Hematopoietic multipotent progenitor cell treated with erythropoietin and hydrocortisone succinate and interleukin-3 and kit ligand, for 8 days (in vitro differentiated cells): ENCODE measurements around the gene B4GALT4.

Experiments used
- DNase-seq: peaks from one replicate; pipeline ENCODE4 v3.0.0-alpha.2; 2015

The B4GALT4 gene

GRCh38 chr3:119236756-119237155, 3.9 kb downstream of the B4GALT4 start:
- DNase-seq, result peak; percentile 7

GRCh38 chr3:119235151-119235550, 5.5 kb downstream of the B4GALT4 start:
- DNase-seq, result no peak

GRCh38 chr3:119234610-119235009, 6.1 kb downstream of the B4GALT4 start:
- DNase-seq, result no peak

GRCh38 chr3:119230745-119231144, 9.9 kb downstream of the B4GALT4 start:
- DNase-seq, result no peak

GRCh38 chr3:119230071-119230470, 10.6 kb downstream of the B4GALT4 start:
- DNase-seq, result no peak

- no peak for DNase-seq
These were observed 11.5 kb downstream of the B4GALT4 start for GRCh38 chr3:119229190-119229589.

GRCh38 chr3:119228373-119229145, 12.1 kb downstream of the B4GALT4 start:
- DNase-seq, result no peak

- DNase-seq, result no peak
These were observed 13.4 kb downstream of the B4GALT4 start for GRCh38 chr3:119227070-119227850.

- DNase-seq, result peak; percentile 71
These were observed 15.6 kb downstream of the B4GALT4 start for GRCh38 chr3:119225121-119225520.

GRCh38 chr3:119223511-119223910, 17.2 kb downstream of the B4GALT4 start:
- no peak for DNase-seq

- DNase-seq, result no peak
These were observed 18.3 kb downstream of the B4GALT4 start for GRCh38 chr3:119222391-119222790.

GRCh38 chr3:119221779-119222320, 18.8 kb downstream of the B4GALT4 start:
- no peak for DNase-seq

- DNase-seq, result no peak
These were observed 19.6 kb downstream of the B4GALT4 start for GRCh38 chr3:119220970-119221667.

GRCh38 chr3:119220198-119220597, 20.5 kb downstream of the B4GALT4 start:
- DNase-seq, result no peak

- no peak for DNase-seq
These were observed 21.6 kb downstream of the B4GALT4 start for GRCh38 chr3:119219069-119219468.

GRCh38 chr3:119211803-119212202, 28.9 kb downstream of the B4GALT4 start:
- no peak for DNase-seq

GRCh38 chr3:119211193-119211592, 29.5 kb downstream of the B4GALT4 start:
- no peak for DNase-seq

GRCh38 chr3:119207512-119207875, 33.2 kb downstream of the B4GALT4 start:
- no peak for DNase-seq

GRCh38 chr3:119206611-119207511, 33.8 kb downstream of the B4GALT4 start:
- DNase-seq, result no peak

- no peak for DNase-seq
These were observed 35.0 kb downstream of the B4GALT4 start for GRCh38 chr3:119205685-119206084.

GRCh38 chr3:119205209-119205608, 35.5 kb downstream of the B4GALT4 start:
- no peak for DNase-seq

- no peak for DNase-seq
These were observed 44.8 kb downstream of the B4GALT4 start for GRCh38 chr3:119195911-119196310.
